KMS-11 (cell line): Measurements from ENCODE around the gene MAN2A1.

Experiments
- H2AFZ ChIP-seq: fragments of 200-600 bp; sonication (generic); 2 replicates; pipeline ENCODE4 v1.6.1; 2016; ENCODE audit warnings: antibody characterized with exemption, mixed run types, low read depth
- H3K27ac ChIP-seq: fragments of 200-600 bp; sonication (generic); 2 replicates; pipeline ENCODE4 v1.6.1; 2016; ENCODE audit warnings: mild to moderate bottlenecking, mixed run types
- H3K27me3 ChIP-seq: fragments of 200-600 bp; sonication (generic); 2 replicates; pipeline ENCODE4 v1.6.1; 2017; ENCODE audit warnings: mild to moderate bottlenecking, low read depth, mixed run types, moderate library complexity; ENCODE audit not compliant: insufficient read depth
- H3K36me3 ChIP-seq: fragments of 200-600 bp; sonication (generic); 2 replicates; pipeline ENCODE4 v1.6.1; 2017; ENCODE audit warnings: mild to moderate bottlenecking, mixed run types; ENCODE audit not compliant: insufficient read depth
- H3K4me1 ChIP-seq: fragments of 200-600 bp; sonication (generic); 2 replicates; pipeline ENCODE4 v1.6.1; 2016; ENCODE audit warnings: mild to moderate bottlenecking, low read depth, mixed run types; ENCODE audit not compliant: poor library complexity, severe bottlenecking
- H3K4me2 ChIP-seq: fragments of 200-600 bp; sonication (generic); 2 replicates; pipeline ENCODE4 v1.7.0; 2016; ENCODE audit warnings: mild to moderate bottlenecking, mixed run types
- H3K4me3 ChIP-seq: fragments of 200-600 bp; sonication (generic); IDR thresholded peaks from 2 replicates; pipeline ENCODE4 v1.6.1; 2017; ENCODE audit warnings: low read depth, low read length, mixed read lengths; ENCODE audit not compliant: insufficient read depth
- H3K79me2 ChIP-seq: fragments of 200-600 bp; sonication (generic); 2 replicates; pipeline ENCODE4 v1.6.1; 2016; ENCODE audit warnings: low read depth, mixed run types; ENCODE audit not compliant: insufficient read depth
- H3K9ac ChIP-seq: fragments of 200-600 bp; sonication (generic); 2 replicates; pipeline ENCODE4 v1.6.1; 2016; ENCODE audit warnings: mild to moderate bottlenecking, mixed run types
- H4K20me1 ChIP-seq: fragments of 200-600 bp; sonication (generic); 2 replicates; pipeline ENCODE4 v1.6.1; 2016; ENCODE audit warnings: mild to moderate bottlenecking, mixed run types; ENCODE audit not compliant: insufficient read depth
- CTCF ChIP-seq: fragments of 200-600 bp; sonication (generic); conservative IDR thresholded peaks from 2 replicates; pipeline ENCODE4 v1.6.1; 2017; ENCODE audit warnings: low read depth, mild to moderate bottlenecking, antibody characterized with exemption, low read length, moderate library complexity, mixed read lengths

MAN2A1 gene

GRCh38 chr5:109645707-109646192 is 44.0 kb upstream of the MAN2A1 start:
- H2AFZ ChIP-seq = no peak overlapping the region

GRCh38 chr5:109649318-109649717 is 40.4 kb upstream of the MAN2A1 start:
- Histone ChIP-seq H3K36me3 (no peaks in the 10 kb centered on the region), H2AFZ (no peak overlapping the region), H3K4me1 (no peaks in the 10 kb centered on the region), H3K27ac (no peak overlapping the region), H4K20me1 (no peaks in the 10 kb centered on the region), H3K79me2 (no peaks in the 10 kb centered on the region), H3K4me3 (no peak overlapping the region), H3K9ac (no peak overlapping the region), H3K4me2 (no peak overlapping the region), H3K27me3 (no peaks in the 10 kb centered on the region)
- TF ChIP-seq CTCF = no peak

More at GRCh38 chr5:109645707-109646192, 44.0 kb upstream of the MAN2A1 start:
- Histone ChIP-seq H3K4me3 (no peak overlapping the region), H4K20me1 (no peaks in the 10 kb centered on the region), H3K4me2 (no peak overlapping the region), H3K9ac (no peak overlapping the region), H3K27me3 (no peaks in the 10 kb centered on the region), H3K79me2 (no peaks in the 10 kb centered on the region), H3K4me1 (no peaks in the 10 kb centered on the region), H3K27ac (no peak overlapping the region), H3K36me3 (no peaks in the 10 kb centered on the region)
- no peak for TF ChIP-seq CTCF

GRCh38 chr5:109650493-109650892 is 39.2 kb upstream of the MAN2A1 start:
- TF ChIP-seq CTCF = no peak
- no peak overlapping the region for H3K4me3 ChIP-seq
- no peaks in the 10 kb centered on the region for H4K20me1 ChIP-seq
- H3K27ac ChIP-seq = no peak overlapping the region
- H3K4me1 ChIP-seq = no peaks in the 10 kb centered on the region
- no peaks in the 10 kb centered on the region for H3K36me3 ChIP-seq
- no peak overlapping the region for H2AFZ ChIP-seq
- H3K79me2 ChIP-seq = no peaks in the 10 kb centered on the region
- H3K9ac ChIP-seq = no peak overlapping the region
- no peak overlapping the region for H3K4me2 ChIP-seq
- H3K27me3 ChIP-seq = no peaks in the 10 kb centered on the region

- Histone ChIP-seq H3K9ac (no peak overlapping the region), H3K27ac (no peak overlapping the region), H3K4me1 (no peaks in the 10 kb centered on the region), H4K20me1 (no peaks in the 10 kb centered on the region), H3K4me3 (no peak overlapping the region), H3K79me2 (no peaks in the 10 kb centered on the region), H3K36me3 (no peaks in the 10 kb centered on the region), H3K4me2 (no peak overlapping the region), H3K27me3 (no peaks in the 10 kb centered on the region), H2AFZ (no peak overlapping the region)
- TF ChIP-seq CTCF = no peak
Measured at GRCh38 chr5:109652096-109652495, 37.6 kb upstream of the MAN2A1 start.
